ENCODE results near the gene NCOR1.
"Not testable (repeated sequence)": the region's sequence is repeated elsewhere in the genome, so short reads cannot be mapped to it uniquely, and the experiment has no call there.

NCOR1 gene

DNA sequence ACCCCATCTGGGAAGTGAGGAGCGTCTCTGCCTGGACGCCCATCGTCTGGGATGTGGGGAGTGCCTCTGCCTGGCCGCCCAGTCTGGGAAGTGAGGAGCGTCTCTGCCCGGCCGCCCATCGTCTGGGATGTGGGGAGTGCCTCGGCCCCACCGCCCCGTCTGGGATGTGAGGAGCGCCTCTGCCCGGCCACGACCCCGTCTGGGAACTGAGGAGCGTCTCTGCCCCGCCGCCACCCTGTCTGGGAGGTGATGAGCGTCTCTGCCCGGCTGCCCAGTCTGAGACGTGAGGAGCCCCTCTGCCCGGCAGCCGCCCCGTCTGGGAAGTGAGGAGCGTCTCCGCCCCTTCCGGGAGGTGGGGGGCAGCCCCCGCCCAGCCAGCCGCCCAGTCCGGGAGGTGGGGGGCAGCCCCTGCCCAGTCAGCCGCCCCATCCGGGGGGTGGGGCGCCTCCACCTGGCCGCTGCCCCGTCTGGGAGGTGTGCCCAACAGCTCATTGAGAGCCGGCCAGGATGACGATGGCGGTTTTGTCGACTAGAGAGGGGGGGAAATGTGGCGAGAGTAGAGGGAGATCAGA, 69.9 kb downstream of the NCOR1 start:
- DNase-seq = not testable (repeated sequence)

DNA sequence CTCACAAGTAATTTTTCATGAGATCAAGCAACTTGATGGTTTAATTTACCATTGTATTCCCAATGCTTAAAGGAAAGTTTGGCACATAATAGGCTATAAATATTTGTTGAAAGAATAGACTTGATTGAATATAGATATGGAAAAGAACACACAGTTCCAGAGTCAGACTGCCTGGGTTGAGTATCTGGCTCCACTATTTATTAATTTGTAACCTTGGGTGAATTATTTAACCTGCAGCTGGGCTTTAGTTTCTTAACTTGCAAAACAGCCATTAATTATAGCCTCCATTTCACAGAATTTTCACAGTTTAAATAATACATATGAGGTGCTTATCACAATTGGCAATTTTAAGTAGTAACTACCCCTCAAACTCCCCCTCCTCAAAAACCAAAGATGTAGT, 73.6 kb downstream of the NCOR1 start:
- DNase-seq = no peak

DNA sequence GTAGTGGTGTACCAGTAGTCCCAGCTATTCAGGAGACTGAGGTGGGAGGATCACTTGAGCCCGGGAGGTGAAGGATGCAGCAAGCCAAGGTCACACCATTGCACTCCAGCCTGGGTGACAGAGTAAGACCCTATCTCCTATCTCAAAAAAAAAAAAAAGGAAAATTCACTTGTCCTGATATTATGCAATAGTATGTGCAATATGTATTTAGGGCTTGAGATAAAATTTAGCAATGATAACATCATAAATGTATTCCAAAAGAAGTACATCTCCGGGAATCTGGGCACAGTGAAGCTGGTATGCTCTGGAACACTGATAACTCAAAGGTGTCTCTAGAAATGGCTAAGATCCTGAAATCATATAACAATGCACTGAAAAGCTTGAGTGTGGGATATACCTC, 74.5 kb downstream of the NCOR1 start:
- no peak for DNase-seq

DNA sequence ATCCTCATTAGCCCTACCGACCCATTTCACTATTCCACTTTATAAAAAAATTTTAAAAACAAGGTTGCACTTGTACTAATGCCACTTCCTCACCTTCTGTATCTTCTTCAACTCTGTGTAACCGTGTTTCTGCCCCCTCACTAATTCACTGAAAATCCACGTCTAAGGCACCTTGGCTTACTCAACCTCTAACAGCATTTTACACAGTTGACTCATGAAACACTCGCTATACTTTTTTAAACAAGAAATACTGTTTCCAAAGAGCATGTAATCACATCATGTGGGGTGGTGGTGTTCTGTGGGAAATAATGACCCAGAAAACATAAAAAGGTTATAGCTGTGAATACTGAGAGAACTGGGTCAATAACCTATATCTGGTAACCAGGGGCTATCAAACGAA, 79.9 kb downstream of the NCOR1 start:
- DNase-seq = no peak

DNA sequence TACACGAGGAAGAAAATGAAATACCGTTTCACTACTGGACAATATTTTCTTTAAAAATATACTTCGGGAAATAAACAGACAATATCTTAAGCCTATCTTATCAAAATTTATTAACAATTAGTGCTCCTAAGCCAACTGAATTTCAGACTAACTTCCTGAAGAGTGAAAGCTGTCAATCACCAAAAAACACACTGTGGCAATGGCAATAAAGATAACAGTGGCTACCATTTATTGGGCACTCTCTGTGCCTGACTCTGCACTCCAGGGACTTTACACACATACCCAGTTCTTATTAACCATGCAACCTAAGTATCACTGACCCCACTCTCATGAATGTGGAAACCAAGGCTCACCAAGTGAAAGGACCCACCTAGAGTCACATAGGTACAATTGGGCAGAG, 83.7 kb downstream of the NCOR1 start:
- DNase-seq = no peak

DNA sequence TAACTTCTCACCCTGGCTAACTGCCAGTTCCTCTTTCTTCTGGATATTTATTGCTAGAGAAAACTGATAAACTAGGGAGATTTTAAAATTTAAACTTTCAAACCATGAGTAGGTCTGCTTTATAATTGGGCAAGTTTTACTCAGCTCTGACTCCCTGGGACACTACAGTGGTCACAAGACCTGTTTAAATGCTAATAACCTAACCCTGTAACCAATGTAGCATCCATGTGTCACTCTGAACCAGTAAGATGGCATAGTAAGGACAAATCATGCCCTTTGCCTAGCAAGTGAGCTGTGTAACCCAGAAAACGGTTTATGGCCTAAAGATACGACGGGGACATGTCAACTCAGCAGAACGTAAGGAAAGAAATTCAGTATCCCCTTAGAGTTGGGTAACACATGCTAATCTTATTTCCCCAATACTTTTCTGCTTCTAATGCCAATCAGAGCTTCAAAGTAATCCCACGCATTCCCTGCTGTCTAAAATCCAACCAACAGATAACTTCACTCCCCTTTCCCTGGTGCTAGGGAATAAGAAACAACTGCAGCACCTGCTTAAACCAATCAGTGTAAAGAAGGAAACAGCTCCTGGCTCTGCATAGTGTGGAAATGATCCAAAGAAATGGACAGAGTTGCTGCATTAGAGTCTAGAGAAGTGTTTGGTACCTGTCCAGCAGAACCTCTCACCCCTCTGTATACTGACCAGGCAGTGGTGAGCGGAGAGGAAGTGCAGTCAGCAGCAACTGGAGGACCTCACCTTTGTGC, 85.7 kb downstream of the NCOR1 start:
- DNase-seq = no peak

DNA sequence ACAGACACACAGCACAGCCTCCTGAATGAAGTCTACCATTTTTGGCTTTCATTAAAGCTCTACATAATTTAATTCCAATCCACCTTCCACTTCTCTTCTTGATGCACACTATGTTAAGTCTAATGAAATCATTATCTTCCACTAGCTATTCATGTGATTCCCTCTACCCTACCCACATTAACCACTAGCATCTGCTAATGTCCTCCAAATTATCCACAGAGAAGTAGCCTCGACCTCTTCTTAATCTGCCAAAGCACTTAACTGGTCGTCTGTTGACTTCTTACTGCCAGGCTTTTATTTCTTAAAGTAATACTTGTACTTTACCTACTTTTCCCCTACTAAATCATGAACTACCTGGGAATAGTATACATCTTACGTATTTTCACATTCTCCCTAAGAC, 91.8 kb downstream of the NCOR1 start:
- DNase-seq = no peak

DNA sequence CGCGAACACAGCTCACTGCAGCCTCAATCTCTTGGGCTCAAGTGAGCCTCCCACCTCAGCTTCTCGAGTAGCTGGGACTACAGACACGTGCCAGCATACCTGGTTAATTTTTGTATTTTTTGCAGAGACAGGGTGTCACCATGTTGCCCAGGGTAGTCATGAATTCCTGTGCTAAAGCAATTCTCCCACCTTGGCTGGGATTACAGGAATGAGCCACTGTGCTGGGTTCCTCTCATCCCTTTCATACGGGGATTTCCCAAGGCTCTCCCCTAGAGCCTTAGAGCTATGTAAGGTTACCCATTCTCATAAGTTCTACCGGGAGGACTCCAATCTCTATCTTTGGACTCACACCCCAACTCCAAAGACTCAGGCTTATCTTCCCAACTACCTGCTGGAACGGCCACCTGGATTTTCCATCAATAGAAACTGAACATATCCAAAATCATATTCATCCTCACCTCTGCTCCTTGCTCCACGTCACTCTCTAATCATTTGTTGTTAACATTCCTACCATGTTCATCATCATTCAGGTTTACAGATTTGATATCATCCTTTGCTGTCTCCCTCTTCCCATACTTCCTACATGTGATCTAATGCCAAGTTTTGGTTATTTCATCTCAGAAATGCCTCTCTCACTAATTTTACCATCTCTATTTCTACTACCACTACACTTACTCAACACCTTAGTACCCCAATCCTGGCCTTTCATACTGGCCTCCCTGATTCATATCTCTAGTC, 92.5 kb downstream of the NCOR1 start:
- no peak for DNase-seq

DNA sequence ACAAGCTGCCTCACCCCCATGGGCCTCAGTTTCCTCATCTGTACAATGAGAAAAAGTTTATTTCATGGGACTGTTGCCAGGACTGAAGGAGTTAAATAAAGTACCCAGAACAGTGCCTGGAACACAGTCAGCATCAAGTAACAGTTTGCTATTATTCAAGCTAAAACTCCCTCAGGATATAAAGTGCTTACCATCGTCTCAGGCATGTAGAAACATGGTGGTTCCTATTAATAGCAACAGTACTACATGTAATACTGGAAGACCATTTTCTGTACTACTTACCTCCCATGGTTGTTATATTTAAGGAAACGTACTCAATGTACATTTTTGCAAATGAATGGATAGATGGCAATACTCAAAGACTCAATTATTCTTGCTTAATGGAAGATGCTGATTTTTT, 93.4 kb downstream of the NCOR1 start:
- DNase-seq = no peak

DNA sequence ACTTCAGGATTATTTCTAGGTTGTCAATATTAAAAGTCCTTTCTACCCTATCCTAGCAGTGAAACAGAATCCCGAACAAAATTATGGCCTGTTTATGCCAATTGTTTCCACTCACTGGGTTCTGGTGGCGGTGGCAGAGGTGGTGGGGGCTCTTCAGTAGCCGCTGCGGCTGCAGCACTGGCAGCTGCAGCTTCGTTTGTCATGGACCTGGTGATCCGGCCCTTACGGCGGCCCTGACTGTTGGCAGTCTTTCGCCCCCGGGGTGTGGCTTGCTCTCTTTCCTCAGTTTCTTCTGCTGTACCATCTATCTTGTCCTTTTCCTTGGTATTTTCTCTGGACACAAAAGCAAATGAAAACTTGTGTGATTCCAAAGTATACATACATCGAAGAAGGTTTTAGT, 94.4 kb downstream of the NCOR1 start:
- no peak for DNase-seq

DNA sequence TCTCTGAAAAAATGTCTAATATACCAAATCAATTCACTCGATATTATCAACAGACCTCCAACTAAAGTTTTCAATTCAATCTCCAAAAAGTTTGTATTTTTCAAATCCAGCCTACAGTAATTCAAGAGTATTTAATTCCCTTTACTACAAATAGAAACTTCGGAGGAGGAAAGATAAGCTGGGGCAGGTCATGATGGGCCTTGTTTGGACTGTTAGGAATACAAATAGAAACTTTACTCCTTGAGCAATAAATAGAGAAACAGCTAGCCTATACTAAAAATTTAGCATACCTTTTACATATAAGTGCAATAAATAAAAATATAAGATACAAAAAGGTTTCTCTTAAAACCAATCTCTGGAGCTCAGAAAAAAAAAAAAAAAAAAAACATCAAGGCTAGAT, 98.2 kb downstream of the NCOR1 start:
- DNase-seq = no peak

DNA sequence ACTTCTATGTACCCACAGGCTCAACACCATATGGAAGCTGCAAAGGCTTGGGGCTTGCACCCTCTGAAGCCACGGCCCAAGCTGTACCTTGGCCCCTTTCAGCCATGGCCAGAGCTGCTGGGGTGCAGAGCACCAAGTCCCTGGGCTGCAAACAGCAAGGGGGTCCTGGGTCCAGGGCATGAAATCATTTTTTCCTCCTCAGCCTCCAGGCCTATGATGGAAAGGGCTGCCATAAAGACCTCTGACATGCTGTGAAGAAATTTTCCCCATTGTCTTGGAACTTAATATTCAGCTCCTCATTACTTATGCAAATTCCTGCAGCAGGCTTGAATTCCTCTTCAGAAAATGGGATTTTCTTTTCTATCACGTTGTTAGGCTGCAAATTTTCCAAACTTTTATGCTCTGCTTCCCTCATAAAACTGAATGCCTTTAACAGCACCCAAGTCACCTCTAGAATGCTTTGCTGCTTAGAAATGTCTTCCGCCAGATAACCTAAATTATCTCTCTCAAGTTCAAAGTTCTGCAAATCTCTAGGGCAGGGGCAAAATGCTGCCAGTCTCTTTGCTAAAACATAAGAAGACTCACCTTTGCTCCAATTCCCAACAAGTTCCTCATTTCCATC, 100.1 kb downstream of the NCOR1 start:
- DNase-seq = not testable (repeated sequence)

DNA sequence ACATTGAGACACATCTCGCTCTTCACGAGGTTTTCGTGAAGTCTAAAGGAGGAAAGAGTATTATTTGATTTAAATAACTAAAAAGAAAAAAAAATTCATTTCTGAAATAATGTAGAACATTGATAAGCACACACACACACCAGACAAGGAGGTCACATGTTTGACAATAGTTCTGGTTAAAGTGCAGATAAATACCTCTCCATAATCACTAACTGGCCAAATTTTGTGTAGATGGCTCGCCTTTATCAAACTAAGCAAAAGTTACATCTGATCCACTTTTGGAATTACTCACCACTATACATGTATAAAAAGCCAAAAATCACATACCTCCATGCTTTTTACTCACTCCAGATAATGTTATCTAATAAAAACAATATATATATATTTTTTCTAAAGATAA, 106.5 kb downstream of the NCOR1 start:
- no peak for DNase-seq

DNA sequence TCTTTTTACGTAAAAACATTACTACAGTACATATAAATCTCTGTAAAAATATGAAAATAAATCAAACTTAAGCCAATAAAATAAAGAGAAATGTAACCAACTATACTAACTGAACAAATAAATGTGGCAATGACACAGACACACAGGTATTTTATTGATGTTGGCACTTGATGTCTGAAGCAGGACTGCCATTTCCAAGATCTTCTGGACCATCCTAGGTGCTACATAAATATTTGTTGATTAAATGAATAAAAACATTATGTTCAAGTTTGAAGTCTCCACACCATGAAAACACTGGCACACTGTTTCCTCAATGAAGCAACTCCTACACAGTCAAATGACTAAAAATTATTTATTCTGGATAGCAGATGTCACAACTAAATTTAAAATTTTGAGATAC, 106.9 kb downstream of the NCOR1 start:
- DNase-seq = no peak

DNA sequence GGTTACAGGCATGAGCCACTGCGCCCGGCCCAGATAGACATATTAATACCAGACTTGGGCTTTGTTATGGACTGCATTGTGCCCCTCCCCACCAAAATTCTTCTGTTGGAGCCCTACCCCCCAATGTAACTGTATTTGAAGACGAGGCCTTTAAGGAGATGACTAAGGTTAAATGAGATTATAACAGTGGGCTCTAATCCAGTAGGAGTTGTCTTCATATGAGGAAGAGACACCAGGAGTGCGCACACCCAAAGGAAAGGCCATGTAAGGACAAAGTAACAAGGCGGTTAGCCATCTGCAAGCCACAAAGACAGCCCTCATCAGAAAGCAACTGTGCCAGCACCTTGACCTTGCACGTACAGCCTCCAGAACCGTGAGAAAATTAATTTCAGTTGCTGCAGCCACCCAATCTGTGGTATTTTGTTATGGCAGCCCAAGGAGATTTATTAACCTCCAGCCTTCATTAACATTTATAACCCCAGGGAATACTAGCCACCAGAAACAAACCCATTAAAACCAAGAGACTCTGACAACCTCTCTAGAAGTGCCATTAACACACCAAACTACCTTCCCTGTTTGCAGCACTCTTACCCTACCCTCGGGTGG, 108.1 kb downstream of the NCOR1 start:
- no peak for DNase-seq

DNA sequence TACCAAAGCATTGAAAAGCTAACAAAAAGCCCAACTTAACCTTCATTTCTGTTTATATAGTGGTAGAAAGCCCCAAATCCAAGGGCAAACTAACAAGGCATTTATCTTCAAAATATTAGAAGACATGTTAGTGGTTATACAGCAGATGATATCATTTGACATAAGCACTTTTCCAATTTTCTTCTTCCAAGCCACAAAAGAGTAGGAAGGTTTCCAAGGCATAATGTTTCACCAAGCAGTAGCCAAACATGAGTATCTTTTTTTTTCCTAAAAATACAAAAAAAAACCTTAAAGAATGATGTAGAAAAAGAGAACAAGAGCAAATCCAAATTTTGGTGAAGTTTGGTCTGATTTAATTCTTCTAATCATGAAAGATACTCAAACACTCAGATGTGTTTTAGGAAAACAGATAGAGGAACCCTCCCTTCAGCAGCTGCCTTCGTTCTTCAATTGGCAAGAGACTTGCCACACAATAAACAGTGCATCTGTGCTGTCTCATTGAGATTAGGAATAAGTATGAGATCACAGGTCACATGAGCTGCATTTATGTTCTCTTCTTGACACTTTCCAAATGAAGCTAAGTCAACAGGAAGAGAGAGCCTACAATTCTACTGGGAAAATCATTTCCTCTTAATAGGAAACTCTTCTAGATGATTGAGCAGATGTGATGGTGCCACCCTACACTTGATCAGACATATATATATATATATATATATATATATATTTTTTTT, 109.0 kb downstream of the NCOR1 start:
- no peak for DNase-seq

DNA sequence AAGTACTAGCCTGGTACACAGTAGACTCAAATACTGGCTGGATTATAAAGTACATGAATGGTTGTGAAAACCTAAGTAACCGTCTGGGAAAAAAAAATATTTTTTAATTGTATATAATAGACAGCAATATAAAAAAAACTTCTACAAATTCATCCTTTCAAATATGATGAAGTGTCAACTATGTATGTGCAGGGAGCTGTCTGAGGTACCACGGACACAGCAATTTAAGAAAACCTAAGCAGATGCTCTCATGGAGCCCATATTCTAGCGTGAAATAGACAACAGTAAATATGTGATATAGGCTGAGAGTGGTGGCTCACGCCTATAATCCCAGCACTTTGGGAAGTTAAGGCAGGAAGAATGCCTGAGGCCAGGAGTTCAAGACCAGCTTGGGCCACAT, 111.1 kb downstream of the NCOR1 start:
- no peak for DNase-seq

DNA sequence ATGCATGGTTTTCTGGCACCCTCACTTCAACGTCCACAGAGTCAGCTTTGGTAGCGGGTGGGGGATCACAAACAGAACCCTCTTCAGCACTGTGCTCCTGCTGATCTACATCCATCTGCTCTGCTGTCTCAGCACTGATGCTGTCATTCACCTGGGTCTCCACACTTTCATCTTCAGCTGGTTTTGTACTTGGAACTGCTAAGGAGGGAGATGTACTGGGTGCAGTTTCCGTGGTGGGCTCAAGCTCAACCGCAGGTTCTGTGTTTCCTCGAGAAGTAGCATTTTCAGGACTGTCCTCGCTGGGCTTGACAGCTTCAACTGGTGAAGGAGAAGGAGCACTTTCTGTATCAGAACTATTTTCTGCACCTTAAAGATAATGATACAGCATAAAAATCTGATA, 113.9 kb downstream of the NCOR1 start:
- DNase-seq = no peak

DNA sequence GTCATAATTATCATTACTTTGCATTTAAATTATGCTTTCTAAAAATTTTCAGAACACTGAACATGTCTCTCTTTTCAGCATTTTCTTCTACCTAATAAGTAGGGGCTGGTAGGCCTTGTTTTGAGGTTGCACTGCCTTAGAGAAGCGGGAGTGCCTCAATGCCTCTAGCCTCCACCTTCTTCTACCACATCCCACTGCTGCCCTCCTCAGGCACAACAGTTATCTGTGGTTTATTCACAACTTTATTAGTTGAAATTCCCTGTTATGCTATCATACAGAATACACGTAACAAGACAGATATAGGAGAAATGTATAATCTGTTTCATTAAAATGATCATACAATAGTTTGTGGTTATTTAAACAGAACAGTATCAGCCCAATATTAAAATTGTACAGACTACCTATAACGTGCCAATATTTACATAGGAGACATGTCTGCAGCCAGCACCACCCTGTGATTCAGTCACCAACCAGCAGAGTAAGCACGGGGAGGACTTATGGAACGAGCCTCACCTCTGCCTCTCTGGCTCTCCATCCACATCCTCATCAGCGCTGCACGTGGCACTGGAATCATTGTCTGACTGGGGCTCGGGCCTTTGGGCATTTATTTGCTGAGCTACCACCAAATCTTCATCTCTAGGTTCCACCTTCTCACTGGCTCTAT, 114.5 kb downstream of the NCOR1 start:
- no peak for DNase-seq

DNA sequence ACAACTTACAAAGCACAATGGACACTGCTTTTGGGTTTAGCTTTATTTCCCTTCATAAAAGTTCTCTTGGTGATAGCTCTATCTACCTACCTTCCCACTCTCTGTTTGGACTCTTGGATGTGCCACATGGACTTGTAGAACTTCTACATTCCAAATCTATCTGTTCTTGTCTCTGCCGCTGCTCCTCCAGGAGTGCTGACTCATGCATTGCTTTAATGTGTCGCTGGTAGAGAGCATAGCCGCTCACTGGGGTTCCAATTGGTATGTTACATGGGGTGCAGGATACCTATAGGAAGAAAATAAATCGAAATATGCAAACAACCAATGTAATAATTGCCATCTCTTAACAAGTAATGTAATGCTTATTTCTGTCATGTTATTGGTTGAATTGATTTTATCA, 123.6 kb downstream of the NCOR1 start:
- no peak for DNase-seq

DNA sequence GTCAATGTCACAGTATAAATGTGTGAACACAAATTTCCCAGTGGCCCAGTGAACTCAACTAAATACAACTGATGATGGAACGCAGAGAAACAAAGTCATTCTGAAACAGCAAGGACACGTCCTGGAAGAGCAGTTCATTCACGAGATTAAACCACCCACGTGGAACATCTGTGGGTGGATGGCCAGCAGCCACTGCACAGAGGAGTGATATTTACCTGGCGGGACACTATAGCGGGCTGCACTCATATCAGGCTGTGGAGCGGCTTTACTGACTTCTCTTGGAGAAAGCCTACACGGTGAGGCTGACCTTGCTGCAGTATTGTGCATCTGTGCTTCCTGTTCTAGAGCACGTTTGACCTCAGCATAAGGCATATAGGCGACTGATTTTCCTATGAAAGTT, 128.4 kb downstream of the NCOR1 start:
- no peak for DNase-seq

DNA sequence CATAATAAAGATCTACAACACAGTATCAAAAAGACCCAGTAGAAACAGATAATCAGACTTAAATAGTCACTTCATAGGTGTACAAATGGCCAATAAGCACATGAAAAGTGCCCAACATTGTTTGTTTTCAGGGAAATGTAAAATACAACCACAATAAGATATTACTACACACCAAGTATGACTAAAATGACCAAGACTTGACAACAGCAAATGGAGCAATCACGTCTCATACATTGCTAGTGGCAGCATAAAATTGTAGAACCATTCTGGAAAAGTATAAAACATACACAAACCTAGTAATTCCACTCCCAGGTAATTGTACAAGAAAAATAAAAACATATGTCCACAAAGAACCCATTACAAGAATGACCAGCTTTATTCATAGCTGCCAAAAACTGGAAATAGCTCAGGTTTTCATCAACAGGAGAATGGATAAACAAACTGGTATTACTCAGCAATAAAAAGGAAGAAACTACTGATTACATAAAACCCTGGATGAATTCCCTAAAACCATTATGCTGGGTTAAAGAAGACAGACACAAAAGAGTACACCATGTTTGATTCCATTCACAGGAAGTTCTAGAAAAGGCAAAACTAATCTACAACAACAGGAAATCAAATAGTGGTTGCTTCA, 130.2 kb downstream of the NCOR1 start:
- no peak for DNase-seq
